K562 (cell line): ENCODE data around the gene RNF207. TPM values are rescaled to one million over a fixed set of nuclear protein-coding genes. Genes with fewer than 3 reads are reported as not detected.
A peak's percentile ranks its signal among the peaks of the same experiment; 100 is the strongest.

ENCODE experiments used
- BRD9 ChIP-seq: fragments of 450-650 bp; IDR thresholded peaks from 2 replicates; pipeline ENCODE4 v1.6.1; 2018; ENCODE audit warnings: low read depth; ENCODE audit not compliant: partially characterized antibody
- CCNT2 ChIP-seq: IDR thresholded peaks from 2 replicates; pipeline ENCODE4 v1.6.1; 2011; ENCODE audit warnings: borderline replicate concordance, low read depth, mild to moderate bottlenecking, moderate library complexity, mixed read lengths, low read length; ENCODE audit not compliant: insufficient read length; ENCODE audit errors: extremely low read depth
- DDX20 ChIP-seq: fragments of 450-650 bp; IDR thresholded peaks from 2 replicates; pipeline ENCODE4 v1.6.1; 2016; ENCODE audit warnings: missing genetic modification characterization, low read depth, mild to moderate bottlenecking, missing compliant biosample characterization, moderate library complexity
- GTF2A2 ChIP-seq: IDR thresholded peaks from 2 replicates; pipeline ENCODE4 v1.6.1; 2016; ENCODE audit warnings: mild to moderate bottlenecking, missing genetic modification characterization, missing compliant biosample characterization
- NCOR1 ChIP-seq: fragments of 450-650 bp; IDR thresholded peaks from 2 replicates; pipeline ENCODE4 v1.6.1; 2016; ENCODE audit warnings: mild to moderate bottlenecking, moderate library complexity
- SMARCC2 ChIP-seq: fragments of 450-650 bp; IDR thresholded peaks from 2 replicates; pipeline ENCODE4 v1.6.1; 2017; ENCODE audit warnings: antibody characterized with exemption, moderate library complexity, mild to moderate bottlenecking, low read depth
- SMC3 ChIP-seq: conservative IDR thresholded peaks from 2 replicates; pipeline ENCODE4 v1.6.1; 2011; ENCODE audit warnings: low read depth, low read length, improper control_type of control experiment; ENCODE audit not compliant: insufficient read depth
- ZKSCAN8 ChIP-seq: fragments of 200-800 bp; sonication (Bioruptor generic); IDR thresholded peaks from 2 replicates; pipeline ENCODE4 v1.6.1; 2016; ENCODE audit warnings: missing genetic modification characterization, missing compliant biosample characterization
- ZNF184 ChIP-seq: sonication (generic); formaldehyde crosslinking; IDR thresholded peaks from 2 replicates; pipeline ENCODE4 v1.5.0; 2020; ENCODE audit warnings: missing genetic modification reagents
- ZNF311 ChIP-seq: fragments of 250-450 bp; sonication (Bioruptor Pico); IDR thresholded peaks from 2 replicates; pipeline ENCODE4 v1.4.0; 2020; ENCODE audit warnings: mild to moderate bottlenecking, moderate library complexity
- ZNF347 ChIP-seq: fragments of 450-650 bp; formaldehyde crosslinking; IDR thresholded peaks from 2 replicates; pipeline ENCODE4 v1.4.0; 2020; ENCODE audit warnings: low read depth, mild to moderate bottlenecking, moderate library complexity
- ZNF584 ChIP-seq: fragments of 200-800 bp; sonication (Bioruptor generic); IDR thresholded peaks from 2 replicates; pipeline ENCODE4 v1.6.1; 2016; ENCODE audit warnings: low read depth, mild to moderate bottlenecking, missing genetic modification characterization, missing compliant biosample characterization
- polyA plus RNA-seq, 8 experiments: library from polyadenylated mRNA; depleted of rRNA in 4 of 8; stranded (reverse) in 5 of 8; unstranded in 3 of 8; fragments of >200 nt; fragmentation: Nextera tagmentation in 2 of 8; fragmentation: Illumina TruSeq in 1 of 8; extraction: Ambion mirVana in 2 of 8; extraction: Trizol in 1 of 8; gene quantifications; 2 replicates each; pipeline versions ENCODE4 v1.2.1 to v1.2.3, GENCODE V29; 2011 to 2014; ENCODE audit warnings: inconsistent platforms in 1 of 8, missing spikeins in 1 of 8
- total RNA-seq, 7 experiments: library from RNA; depleted of rRNA in 6 of 7; stranded (reverse); fragments of >200 nt in 6 of 7; fragmentation: Illumina TruSeq in 2 of 7; extraction: Trizol in 2 of 7; gene quantifications; 2 replicates each; pipeline versions ENCODE4 v1.2.1 to v1.2.3, GENCODE V29; 2011 to 2021; ENCODE audit warnings: low replicate concordance in 1 of 7
- TF ChIP-seq, protein P1 (sequence below), 2 experiments: IDR thresholded peaks; 2 replicates each; pipeline ENCODE4 v1.6.1; 2011; ENCODE audit warnings: borderline replicate concordance in 1 of 2, control low read depth in 1 of 2, low read depth in 1 of 2, low read length in 1 of 2, mild to moderate bottlenecking in 1 of 2, mixed read lengths in 1 of 2, moderate library complexity in 1 of 2; ENCODE audit not compliant: insufficient read depth in 1 of 2, insufficient read length in 1 of 2, poor library complexity in 1 of 2, severe bottlenecking in 1 of 2; ENCODE audit errors: extremely low read depth in 1 of 2
- TF ChIP-seq, protein P2 (sequence below): fragments of 450-650 bp; IDR thresholded peaks from 2 replicates; pipeline ENCODE4 v1.6.1; 2018; ENCODE audit not compliant: partially characterized antibody
- TF ChIP-seq, protein P3 (sequence below): fragments of 250-450 bp; sonication (Bioruptor Pico); IDR thresholded peaks from 2 replicates; pipeline ENCODE4 v1.5.0; 2021; ENCODE audit warnings: mild to moderate bottlenecking, moderate library complexity

RNF207 gene
- total and polyA plus RNA-seq, 9 of the 15 experiments (the other 6 are each of a cell fraction or from before 2014, with no cell fraction given): 2.7 to 30.6 (median 12.9) TPM

DNA sequence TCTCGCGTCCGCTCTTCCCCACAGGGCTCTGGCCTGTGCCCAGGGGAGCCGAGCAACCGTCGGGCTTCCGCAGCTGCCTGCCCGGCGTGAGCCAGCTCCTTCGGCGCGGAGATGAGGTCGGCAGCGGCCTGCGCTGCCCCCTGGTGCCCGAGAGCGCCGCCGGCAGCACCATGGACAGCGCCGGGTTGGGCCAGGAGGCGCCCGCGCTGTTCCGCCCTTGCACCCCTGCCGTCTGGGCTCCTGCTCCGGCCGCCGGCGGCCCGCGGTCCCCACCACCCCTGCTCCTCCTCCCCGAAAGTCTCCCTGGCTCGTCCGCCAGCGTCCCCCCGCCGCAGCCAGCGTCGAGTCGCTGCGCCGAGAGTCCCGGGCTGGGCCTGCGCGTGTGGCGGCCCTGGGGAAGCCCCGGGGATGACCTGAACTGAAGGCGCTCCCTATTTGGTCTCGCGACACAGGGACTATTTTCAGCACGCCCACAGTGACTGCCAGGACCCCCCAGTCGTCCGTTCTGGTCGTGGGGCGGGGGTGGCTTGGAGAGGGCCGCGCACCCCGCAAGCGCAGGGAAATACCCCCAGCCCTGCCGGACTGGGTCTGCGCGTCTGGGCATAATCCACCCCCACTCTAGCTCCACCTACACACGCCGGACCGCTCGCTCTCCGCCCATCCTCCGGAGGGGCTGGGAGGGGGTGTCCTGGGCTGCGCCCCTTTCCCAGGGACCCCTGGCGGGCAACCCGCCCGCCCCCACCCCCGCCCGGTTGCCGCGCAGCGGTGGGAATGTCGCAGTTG is 39.4 kb downstream of the RNF207 start (continued):
- TF ChIP-seq CCNT2: peak; percentile 69
- no peak for TF ChIP-seq ZNF347 (CRISPR knock-in tag)
- no peak for TF ChIP-seq GTF2A2
- no peak for TF ChIP-seq ZNF311 (CRISPR knock-in tag)
- no peak for TF ChIP-seq SMARCC2
- TF ChIP-seq DDX20 (tag): no peak
- TF ChIP-seq ZKSCAN8 (CRISPR knock-in tag): no peak
- TF ChIP-seq SMC3: peak; percentile 90
- no peak for TF ChIP-seq BRD9
- TF ChIP-seq ZNF184: no peak; the same call in 1 of the 2 replicates
- TF ChIP-seq, protein P1, sequence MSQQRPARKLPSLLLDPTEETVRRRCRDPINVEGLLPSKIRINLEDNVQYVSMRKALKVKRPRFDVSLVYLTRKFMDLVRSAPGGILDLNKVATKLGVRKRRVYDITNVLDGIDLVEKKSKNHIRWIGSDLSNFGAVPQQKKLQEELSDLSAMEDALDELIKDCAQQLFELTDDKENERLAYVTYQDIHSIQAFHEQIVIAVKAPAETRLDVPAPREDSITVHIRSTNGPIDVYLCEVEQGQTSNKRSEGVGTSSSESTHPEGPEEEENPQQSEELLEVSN (IDR thresholded peaks at IDR 0.05; ENCODE audit: borderline replicate concordance in 1 of 2, extremely low read depth in 1 of 2, insufficient read depth in 1 of 2, insufficient read length in 1 of 2, low read depth in 1 of 2, low read length in 1 of 2, poor library complexity in 1 of 2, severe bottlenecking in 1 of 2): peak in 1 of 2 experiments; percentile 57
- TF ChIP-seq NCOR1: no peak
- TF ChIP-seq, protein P2, sequence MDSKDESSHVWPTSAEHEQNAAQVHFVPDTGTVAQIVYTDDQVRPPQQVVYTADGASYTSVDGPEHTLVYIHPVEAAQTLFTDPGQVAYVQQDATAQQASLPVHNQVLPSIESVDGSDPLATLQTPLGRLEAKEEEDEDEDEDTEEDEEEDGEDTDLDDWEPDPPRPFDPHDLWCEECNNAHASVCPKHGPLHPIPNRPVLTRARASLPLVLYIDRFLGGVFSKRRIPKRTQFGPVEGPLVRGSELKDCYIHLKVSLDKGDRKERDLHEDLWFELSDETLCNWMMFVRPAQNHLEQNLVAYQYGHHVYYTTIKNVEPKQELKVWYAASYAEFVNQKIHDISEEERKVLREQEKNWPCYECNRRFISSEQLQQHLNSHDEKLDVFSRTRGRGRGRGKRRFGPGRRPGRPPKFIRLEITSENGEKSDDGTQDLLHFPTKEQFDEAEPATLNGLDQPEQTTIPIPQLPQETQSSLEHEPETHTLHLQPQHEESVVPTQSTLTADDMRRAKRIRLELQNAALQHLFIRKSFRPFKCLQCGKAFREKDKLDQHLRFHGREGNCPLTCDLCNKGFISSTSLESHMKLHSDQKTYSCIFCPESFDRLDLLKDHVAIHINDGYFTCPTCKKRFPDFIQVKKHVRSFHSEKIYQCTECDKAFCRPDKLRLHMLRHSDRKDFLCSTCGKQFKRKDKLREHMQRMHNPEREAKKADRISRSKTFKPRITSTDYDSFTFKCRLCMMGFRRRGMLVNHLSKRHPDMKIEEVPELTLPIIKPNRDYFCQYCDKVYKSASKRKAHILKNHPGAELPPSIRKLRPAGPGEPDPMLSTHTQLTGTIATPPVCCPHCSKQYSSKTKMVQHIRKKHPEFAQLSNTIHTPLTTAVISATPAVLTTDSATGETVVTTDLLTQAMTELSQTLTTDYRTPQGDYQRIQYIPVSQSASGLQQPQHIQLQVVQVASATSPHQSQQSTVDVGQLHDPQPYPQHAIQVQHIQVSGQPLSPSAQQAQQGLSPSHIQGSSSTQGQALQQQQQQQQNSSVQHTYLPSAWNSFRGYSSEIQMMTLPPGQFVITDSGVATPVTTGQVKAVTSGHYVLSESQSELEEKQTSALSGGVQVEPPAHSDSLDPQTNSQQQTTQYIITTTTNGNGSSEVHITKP: no peak
- no peak for TF ChIP-seq ZNF584
- TF ChIP-seq, protein P3, sequence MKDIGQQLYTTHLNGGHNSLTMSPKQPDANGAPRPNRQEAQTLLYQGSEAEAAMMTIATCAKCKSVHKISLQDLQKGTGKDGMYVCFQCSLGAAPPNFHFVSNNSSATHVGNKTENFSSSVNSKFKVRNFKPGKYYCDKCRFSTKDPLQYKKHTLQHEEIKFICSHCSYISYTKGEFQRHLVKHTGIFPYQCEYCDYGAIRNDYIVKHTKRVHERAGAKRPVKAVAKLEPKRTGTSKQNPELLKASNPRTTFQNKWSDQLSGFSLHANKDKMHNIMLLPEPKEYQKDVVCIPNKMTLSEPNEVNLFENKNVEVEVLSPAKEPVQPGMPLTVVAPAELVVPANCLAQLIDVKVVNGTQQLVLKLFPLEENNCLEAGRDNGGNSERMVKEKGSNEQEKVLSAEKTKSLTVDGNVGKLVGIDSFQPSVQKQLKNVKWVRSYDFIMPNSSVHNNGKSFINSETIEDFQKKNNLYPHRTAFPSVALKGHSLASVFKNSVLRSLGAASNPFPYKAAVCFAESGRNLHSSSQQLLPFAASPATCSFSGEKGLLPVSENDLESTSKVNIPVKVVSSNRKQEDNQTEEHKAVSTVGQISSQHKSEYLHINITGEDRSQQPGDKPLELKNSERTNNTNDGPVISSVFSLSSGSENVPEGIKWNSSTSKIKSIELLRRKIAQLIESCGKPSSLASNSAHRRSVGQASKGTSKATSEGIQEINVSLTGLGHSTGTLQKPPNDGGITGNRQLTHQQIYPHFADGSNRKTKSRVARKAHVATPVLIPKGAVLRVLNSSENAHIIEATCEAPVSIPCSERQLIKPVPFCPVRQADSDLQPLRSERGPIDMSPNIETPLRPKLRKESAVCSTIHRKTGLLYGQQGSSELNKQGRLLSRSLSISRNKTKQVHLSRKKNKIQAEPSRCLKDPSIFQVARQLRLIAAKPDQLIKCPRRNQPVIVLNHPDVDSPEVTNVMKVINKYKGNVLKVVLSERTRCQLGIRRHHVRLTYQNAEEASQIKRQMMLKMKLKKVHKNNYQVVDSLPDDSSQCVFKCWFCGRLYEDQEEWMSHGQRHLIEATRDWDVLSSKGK (CRISPR knock-in tag): no peak
